Breast epithelium (tissue), 4 donors: ENCODE data around the gene ZNF862. TPM values are rescaled to one million over a fixed set of nuclear protein-coding genes. Genes with fewer than 3 reads are reported as not detected.
A peak's percentile ranks its signal among the peaks of the same experiment; 100 is the strongest.

Experiments
- DNase-seq, 2 donors: peaks; one replicate each; pipeline ENCODE4 v3.0.0-alpha.2; 2019; ENCODE audit warnings: low spot score in 2 of 2
- H3K27ac ChIP-seq, 2 donors: fragments of 200-600 bp; sonication (generic) in 1 of 2; one replicate each; pipeline ENCODE4 v1.5.1; 2016 to 2019; ENCODE audit warnings: mild to moderate bottlenecking in 1 of 2
- H3K27me3 ChIP-seq, 2 donors: fragments of 200-600 bp; sonication (generic) in 1 of 2; one replicate each; pipeline versions ENCODE4 v1.5.1 to v1.6.0; 2017 to 2019; ENCODE audit warnings: control low read depth in 1 of 2, mild to moderate bottlenecking in 1 of 2
- H3K36me3 ChIP-seq: fragments of 200-600 bp; one replicate; pipeline ENCODE4 v1.5.1; 2019
- H3K4me1 ChIP-seq, 2 donors: fragments of 200-600 bp; sonication (generic); one replicate each; pipeline ENCODE4 v1.5.1; 2016 to 2019; ENCODE audit warnings: control low read depth in 1 of 2
- H3K4me3 ChIP-seq, 3 donors: fragments of 200-600 bp; sonication (generic); 1 replicate in 2 of 3; 2 replicates in 1 of 3; pipeline ENCODE4 v1.5.1; 2016 to 2019; ENCODE audit warnings: mild to moderate bottlenecking in 3 of 3, moderate library complexity in 2 of 3
- H3K9me3 ChIP-seq, 2 donors: fragments of 200-600 bp; sonication (generic) in 1 of 2; one replicate each; pipeline ENCODE4 v1.5.1; 2016 to 2019; ENCODE audit warnings: control low read depth in 1 of 2
- CTCF ChIP-seq, 3 donors: fragments of 450-650 bp; IDR thresholded peaks; one replicate each; pipeline ENCODE4 v1.5.1; 2016 to 2017; ENCODE audit warnings: antibody characterized with exemption in 3 of 3, mild to moderate bottlenecking in 3 of 3, moderate library complexity in 3 of 3
- POLR2A ChIP-seq: fragments of 450-650 bp; IDR thresholded peaks from one replicate; pipeline ENCODE4 v1.6.1; 2016; ENCODE audit warnings: antibody characterized with exemption, mild to moderate bottlenecking, moderate library complexity
- POLR2AphosphoS5 ChIP-seq, 3 donors: sonication (generic); formaldehyde crosslinking; IDR thresholded peaks; one replicate each; pipeline ENCODE4 v1.6.1; 2017; ENCODE audit warnings: antibody characterized with exemption in 3 of 3
- intact Hi-C: fragments of 100-400 bp; cut with DNase I; formaldehyde crosslinking; loops from one replicate; pipeline ENCODE4 v1.15.1; 2023; ENCODE audit warnings: low total_unique reads
- total RNA-seq, 3 donors: library from RNA; depleted of rRNA; stranded (reverse); fragments of >200 nt; gene quantifications; one replicate each; pipeline ENCODE4 v1.1.0, GENCODE V29; 2016

Gene ZNF862
- total RNA-seq, 3 donors from 2014 or later, result 21.4 to 27.8 (median 27.2) TPM

GRCh38 chr7:149834601-149835000 is 3.6 kb upstream of the ZNF862 start:
- H3K4me3 ChIP-seq, result no peak overlapping the region
- no peaks in the 10 kb centered on the region for H3K36me3 ChIP-seq
- H3K4me1 ChIP-seq, result peaks cover 0 to 6% of the 10 kb centered on the region in 2 donors
- no peak for DNase-seq
- H3K27me3 ChIP-seq, result no peaks in the 10 kb centered on the region
- intact Hi-C loops, result loop anchor here (10.0 kb wide), 1 partner anchor 360 kb away; no protein-coding TSS in a partner anchor
- no peaks in the 10 kb centered on the region for H3K9me3 ChIP-seq
- no peak for TF ChIP-seq POLR2AphosphoS5 (IDR thresholded peaks at IDR 0.05)
- TF ChIP-seq POLR2A, result no peak
- no peak for TF ChIP-seq CTCF (IDR thresholded peaks at IDR 0.05)
- H3K27ac ChIP-seq, result no peak overlapping the region

DNA sequence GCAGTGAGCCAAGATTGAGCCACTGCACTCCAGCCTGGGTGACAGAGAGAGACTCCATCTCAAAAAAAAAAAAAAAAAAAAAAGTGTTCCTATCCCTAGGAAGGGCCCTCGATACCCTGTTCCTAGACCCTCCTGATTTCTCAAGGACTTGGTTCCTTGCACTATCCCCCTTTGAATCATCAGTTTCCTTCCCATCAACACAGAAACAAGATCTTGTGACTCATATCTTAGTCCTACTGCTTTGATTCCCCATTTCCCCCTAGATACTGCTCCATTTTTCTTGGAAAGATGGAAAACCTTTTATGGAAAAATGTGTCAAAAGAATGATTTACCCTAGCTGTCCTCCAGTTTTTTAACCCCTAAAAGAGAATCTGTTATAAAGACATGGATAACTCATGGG is 1.7 kb upstream of the ZNF862 start:
- intact Hi-C loops, result loop anchor here (10.0 kb wide), 1 partner anchor 362 kb away; no protein-coding TSS in a partner anchor
- TF ChIP-seq CTCF (IDR thresholded peaks at IDR 0.05) (no peak), POLR2AphosphoS5 (IDR thresholded peaks at IDR 0.05) (no peak), POLR2A (no peak)
- DNase-seq, result no peak
- H3K4me1 ChIP-seq, result peaks cover 0 to 7% of the 10 kb centered on the region in 2 donors
- no peaks in the 10 kb centered on the region for H3K9me3 ChIP-seq
- H3K36me3 ChIP-seq, result no peaks in the 10 kb centered on the region
- H3K27ac ChIP-seq, result no peak overlapping the region
- no peaks in the 10 kb centered on the region for H3K27me3 ChIP-seq
- no peak overlapping the region for H3K4me3 ChIP-seq

DNA sequence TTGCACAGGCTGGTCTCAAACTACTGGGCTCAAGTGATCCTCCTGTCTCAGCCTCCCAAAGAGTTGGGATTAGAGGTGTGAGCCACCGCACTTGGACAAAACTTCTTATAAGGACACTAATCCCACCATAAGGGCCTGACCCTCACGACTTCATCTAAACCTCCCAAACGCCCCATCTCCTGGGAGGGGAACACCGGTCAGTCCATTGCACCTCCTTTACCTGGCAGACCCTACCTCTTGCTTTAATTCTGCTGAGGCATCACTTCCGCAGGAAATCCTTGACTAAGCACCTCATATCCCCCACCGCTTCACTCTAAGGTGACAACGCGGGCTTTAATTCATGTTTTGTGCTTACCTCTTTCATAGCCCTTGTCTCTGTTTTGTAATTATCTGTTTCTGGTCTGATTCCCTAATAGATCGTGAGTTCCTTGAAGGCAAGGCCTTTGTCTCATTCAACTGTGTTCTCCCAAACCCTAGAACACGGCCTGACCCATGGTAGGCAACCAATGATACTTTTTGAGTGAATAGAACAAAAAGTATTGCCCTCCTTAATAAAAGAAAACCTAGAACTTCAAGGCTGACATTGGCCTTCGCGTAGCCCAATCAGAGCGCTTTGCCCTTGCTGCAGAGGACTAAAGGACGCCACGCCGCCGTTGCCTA is 481 bp upstream of the ZNF862 start:
- H3K27ac ChIP-seq, result peak overlapping the region; percentile 93 to 97
- DNase-seq, result no peak

DNA sequence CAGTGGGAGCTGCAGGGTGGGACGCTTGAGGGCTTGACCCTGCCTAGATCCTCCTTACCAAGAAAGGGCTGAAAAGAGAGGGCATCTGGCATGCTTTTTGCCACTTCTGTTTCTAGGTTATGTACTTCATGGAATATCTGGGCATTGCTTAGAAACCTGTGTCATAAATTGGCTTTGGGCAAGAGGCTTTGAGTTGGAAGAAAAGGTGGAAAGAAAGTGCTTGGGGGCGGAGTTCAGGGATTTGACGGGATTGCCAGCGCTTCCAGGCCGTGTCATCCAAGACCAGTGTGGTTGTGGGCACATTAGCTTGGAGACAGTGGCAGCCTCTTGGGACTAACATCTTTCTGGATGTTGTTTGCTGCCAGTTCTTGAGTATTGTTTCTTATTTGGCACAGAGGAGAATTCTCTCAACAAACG is 825 bp downstream of the ZNF862 start:
- H3K4me3 ChIP-seq, result peak overlapping the region; percentile 90 to 98 (median 95)
- intact Hi-C loops, result loop anchor here (10.0 kb wide), 1 partner anchor 364 kb away; no protein-coding TSS in a partner anchor
- no peak for DNase-seq
- no peaks in the 10 kb centered on the region for H3K9me3 ChIP-seq
- no peaks in the 10 kb centered on the region for H3K27me3 ChIP-seq
- peaks cover 0 to 7% of the 10 kb centered on the region in 2 donors for H3K4me1 ChIP-seq
- H3K27ac ChIP-seq, result peak overlapping the region; percentile 93 to 97
- TF ChIP-seq POLR2AphosphoS5 (IDR thresholded peaks at IDR 0.05) (no peak), CTCF (IDR thresholded peaks at IDR 0.05) (no peak), POLR2A (no peak)
- no peaks in the 10 kb centered on the region for H3K36me3 ChIP-seq

More for the DNA sequence above, 481 bp upstream of the ZNF862 start:
- Histone ChIP-seq H3K27me3 (no peaks in the 10 kb centered on the region), H3K4me3 (peak overlapping the region; percentile 90 to 98 (median 95)), H3K9me3 (no peaks in the 10 kb centered on the region), H3K36me3 (no peaks in the 10 kb centered on the region), H3K4me1 (peaks cover 0 to 7% of the 10 kb centered on the region in 2 donors)
- no peak for TF ChIP-seq POLR2AphosphoS5 (IDR thresholded peaks at IDR 0.05)
- TF ChIP-seq POLR2A, result no peak
- no peak for TF ChIP-seq CTCF (IDR thresholded peaks at IDR 0.05)
- intact Hi-C loops, result loop anchor here (10.0 kb wide), 1 partner anchor 363 kb away; no protein-coding TSS in a partner anchor

DNA sequence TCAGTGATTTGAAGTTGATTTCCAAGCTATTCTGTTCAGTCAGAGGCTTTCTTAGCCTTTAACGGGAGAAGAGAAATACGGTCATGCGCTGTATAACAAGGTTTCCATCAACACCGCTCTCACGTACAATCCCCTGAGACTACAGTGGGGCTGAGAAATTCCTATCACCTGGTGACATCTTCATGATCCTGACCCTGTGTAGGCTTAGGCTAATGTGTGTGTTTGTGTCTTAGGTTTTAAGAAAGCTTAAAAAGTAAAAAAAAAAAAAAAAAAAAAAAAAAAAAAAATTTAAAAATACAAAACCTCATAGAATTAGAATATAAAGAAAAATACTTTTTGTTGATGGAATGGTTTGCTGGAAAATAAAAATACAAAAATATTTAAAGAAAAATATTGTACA is 1.8 kb downstream of the ZNF862 start:
- intact Hi-C loops, result loop anchor here (10.0 kb wide), 1 partner anchor 365 kb away; no protein-coding TSS in a partner anchor
- no peak for DNase-seq
- no peaks in the 10 kb centered on the region for H3K27me3 ChIP-seq
- H3K27ac ChIP-seq, result no peak overlapping the region
- no peak overlapping the region for H3K4me3 ChIP-seq
- peaks cover 0 to 7% of the 10 kb centered on the region in 2 donors for H3K4me1 ChIP-seq
- H3K36me3 ChIP-seq, result no peaks in the 10 kb centered on the region
- TF ChIP-seq CTCF (IDR thresholded peaks at IDR 0.05), result no peak
- TF ChIP-seq POLR2AphosphoS5 (IDR thresholded peaks at IDR 0.05), result no peak
- no peak for TF ChIP-seq POLR2A
- H3K9me3 ChIP-seq, result no peaks in the 10 kb centered on the region
